Kidney (tissue), 14 donors: ENCODE data around the gene ITGA7. TPM values are rescaled to one million over a fixed set of nuclear protein-coding genes. Genes with fewer than 3 reads are reported as not detected.

ENCODE experiments used
- DNase-seq, 5 donors: peaks; one replicate each; pipeline ENCODE4 v3.0.0-alpha.2; 2013 to 2020
- FAIRE-seq: peaks from 2 replicates; lab custom pipeline; 2012; peaks lifted over from hg19 to GRCh38; lab: Jason Lieb, UNC
- H3K27ac ChIP-seq, 2 donors: one replicate each; pipeline ENCODE4 v1.7.0; 2013; ENCODE audit warnings: low read depth in 2 of 2, low read length in 2 of 2, inconsistent platforms in 1 of 2
- H3K27me3 ChIP-seq: one replicate; pipeline ENCODE4 v1.7.1; 2013; ENCODE audit warnings: low read length, inconsistent platforms; ENCODE audit not compliant: control insufficient read depth, insufficient read depth
- H3K36me3 ChIP-seq, 3 donors: one replicate each; pipeline versions ENCODE4 v1.7.0 to v1.7.1; 2013; ENCODE audit warnings: low read length in 3 of 3, control low read depth in 1 of 3, inconsistent platforms in 1 of 3; ENCODE audit not compliant: insufficient read depth in 3 of 3, control insufficient read depth in 2 of 3
- H3K4me1 ChIP-seq, 3 donors: one replicate each; pipeline versions ENCODE4 v1.7.0 to v1.7.1; 2013; ENCODE audit warnings: low read length in 3 of 3, inconsistent platforms in 1 of 3, low read depth in 1 of 3; ENCODE audit not compliant: control insufficient read depth in 2 of 3, insufficient read depth in 2 of 3
- H3K4me3 ChIP-seq, 3 donors: one replicate each; pipeline versions ENCODE4 v1.7.0 to v1.8.1; 2013; ENCODE audit warnings: low read length in 3 of 3, control low read depth in 1 of 3, inconsistent platforms in 1 of 3
- H3K9ac ChIP-seq, 3 donors: one replicate each; pipeline versions ENCODE4 v1.7.0 to v1.7.1; 2013; ENCODE audit warnings: low read length in 3 of 3, control low read depth in 1 of 3, inconsistent platforms in 1 of 3
- H3K9me3 ChIP-seq, 3 donors: one replicate each; pipeline versions ENCODE4 v1.7.0 to v1.7.1; 2013; ENCODE audit warnings: low read length in 3 of 3, control low read depth in 1 of 3, inconsistent platforms in 1 of 3; ENCODE audit not compliant: control insufficient read depth in 2 of 3, insufficient read depth in 1 of 3
- intact Hi-C: fragments of 100-400 bp; cut with DNase I; formaldehyde crosslinking; loops from one replicate; pipeline ENCODE4 v1.11.1; 2022
- polyA plus RNA-seq: library from polyadenylated mRNA; stranded (reverse); fragments of 350-450 nt; fragmentation: Illumina TruSeq; extraction: RNeasy Lipid Tissue Mini Kit (QIAGEN cat#74804); gene quantifications from one replicate; pipeline ENCODE4 v1.2.3, GENCODE V29; 2014; ENCODE audit warnings: low read depth, low replicate concordance; ENCODE audit not compliant: insufficient read depth
- total RNA-seq: library from RNA; stranded (reverse); fragmentation: NEBNext Ultra II Directional; extraction: Animal tissue kit (Norgen Biotek cat#: 25700); gene quantifications from one replicate; pipeline ENCODE4 v1.2.1, GENCODE V29; 2021
- TF ChIP-seq, protein P1 (sequence below): IDR thresholded peaks from 3 replicates; pipeline ENCODE4 v1.5.1; 2012; ENCODE audit warnings: mild to moderate bottlenecking, moderate library complexity, borderline replicate concordance; ENCODE audit not compliant: insufficient read depth; ENCODE audit errors: extremely low read depth
- donor health status: control.
- donor health status: control.
- donor health status: control.
- donor health status: control.
- donor health status: control.
- donor health status: DM: yes; HTN: yes; CAD: no.
- donor health status: Normal renal cell carcinoma (clear cell type).

Gene ITGA7
- total and polyA plus RNA-seq, 2 donors from 2014 or later: 26.2 to 66.3 TPM

DNA sequence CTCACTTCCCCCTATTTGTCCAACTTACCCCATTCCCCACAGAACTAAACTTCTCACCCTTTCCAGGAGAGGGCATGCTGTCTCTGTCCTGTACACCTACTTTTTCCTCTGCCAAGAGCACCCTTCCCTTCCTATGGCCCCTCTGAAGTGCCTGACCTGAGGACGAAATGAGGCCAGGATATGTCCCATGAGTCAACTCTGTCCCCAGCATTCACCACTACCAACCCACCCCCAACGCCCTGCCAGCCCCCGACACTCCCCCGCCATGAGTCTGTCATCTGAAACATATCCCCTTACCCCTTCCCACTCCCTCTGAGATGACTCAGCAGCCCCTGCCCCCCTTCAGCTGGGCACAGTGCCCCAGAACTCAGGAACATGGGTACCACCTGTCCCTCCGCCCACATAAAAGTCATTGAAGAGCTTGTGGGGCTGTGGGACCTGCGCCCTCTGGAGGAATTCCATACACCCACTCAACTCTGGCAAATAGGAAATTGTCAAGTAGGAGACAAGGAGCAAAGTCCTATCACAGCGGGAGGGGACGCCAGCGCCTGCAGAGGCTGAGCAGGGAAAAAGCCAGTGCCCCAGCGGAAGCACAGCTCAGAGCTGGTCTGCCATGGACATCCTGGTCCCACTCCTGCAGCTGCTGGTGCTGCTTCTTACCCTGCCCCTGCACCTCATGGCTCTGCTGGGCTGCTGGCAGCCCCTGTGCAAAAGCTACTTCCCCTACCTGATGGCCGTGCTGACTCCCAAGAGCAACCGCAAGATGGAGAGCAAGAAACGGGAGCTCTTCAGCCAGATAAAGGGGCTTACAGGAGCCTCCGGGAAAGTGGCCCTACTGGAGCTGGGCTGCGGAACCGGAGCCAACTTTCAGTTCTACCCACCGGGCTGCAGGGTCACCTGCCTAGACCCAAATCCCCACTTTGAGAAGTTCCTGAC lies 26.3 kb downstream of the ITGA7 start:
- Histone ChIP-seq H3K36me3 (no peaks in the 10 kb centered on the region), H3K9ac (peak overlapping the region in 1 of 3 donors; percentile 55), H3K27me3 (no peaks in the 10 kb centered on the region), H3K27ac (no peak overlapping the region), H3K9me3 (no peaks in the 10 kb centered on the region), H3K4me1 (peaks cover 0 to 6% (median 0%) of the 10 kb centered on the region in 3 donors), H3K4me3 (peak overlapping the region; percentile 52 to 79 (median 66))
- TF ChIP-seq, protein P1, sequence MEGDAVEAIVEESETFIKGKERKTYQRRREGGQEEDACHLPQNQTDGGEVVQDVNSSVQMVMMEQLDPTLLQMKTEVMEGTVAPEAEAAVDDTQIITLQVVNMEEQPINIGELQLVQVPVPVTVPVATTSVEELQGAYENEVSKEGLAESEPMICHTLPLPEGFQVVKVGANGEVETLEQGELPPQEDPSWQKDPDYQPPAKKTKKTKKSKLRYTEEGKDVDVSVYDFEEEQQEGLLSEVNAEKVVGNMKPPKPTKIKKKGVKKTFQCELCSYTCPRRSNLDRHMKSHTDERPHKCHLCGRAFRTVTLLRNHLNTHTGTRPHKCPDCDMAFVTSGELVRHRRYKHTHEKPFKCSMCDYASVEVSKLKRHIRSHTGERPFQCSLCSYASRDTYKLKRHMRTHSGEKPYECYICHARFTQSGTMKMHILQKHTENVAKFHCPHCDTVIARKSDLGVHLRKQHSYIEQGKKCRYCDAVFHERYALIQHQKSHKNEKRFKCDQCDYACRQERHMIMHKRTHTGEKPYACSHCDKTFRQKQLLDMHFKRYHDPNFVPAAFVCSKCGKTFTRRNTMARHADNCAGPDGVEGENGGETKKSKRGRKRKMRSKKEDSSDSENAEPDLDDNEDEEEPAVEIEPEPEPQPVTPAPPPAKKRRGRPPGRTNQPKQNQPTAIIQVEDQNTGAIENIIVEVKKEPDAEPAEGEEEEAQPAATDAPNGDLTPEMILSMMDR: peak; percentile 47
- DNase-seq: peak; percentile 80 to 92 (median 83)
- intact Hi-C loops: no loop called here
- FAIRE-seq: no peak

DNA sequence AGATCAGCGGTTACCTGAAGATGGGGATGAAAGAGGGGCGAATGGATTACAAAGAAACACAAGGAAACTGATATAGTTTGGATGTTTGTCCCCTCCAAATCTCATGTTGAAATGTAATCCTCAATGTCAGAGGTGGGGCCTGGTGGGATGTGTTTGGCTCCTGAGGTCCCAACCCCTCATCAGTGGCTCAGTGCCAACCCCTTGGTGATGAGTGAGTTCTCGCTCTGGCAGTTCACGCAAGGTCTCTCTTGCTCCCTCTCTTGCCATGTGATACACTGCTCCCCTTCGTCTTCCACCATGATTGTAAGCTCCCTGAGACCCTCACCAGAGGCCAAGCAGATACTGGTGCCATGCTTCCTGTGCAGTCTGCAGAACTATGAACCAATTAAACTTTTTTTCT lies 28.0 kb downstream of the ITGA7 start:
- no peaks in the 10 kb centered on the region for H3K36me3 ChIP-seq
- peaks cover 0 to 6% (median 0%) of the 10 kb centered on the region in 3 donors for H3K4me1 ChIP-seq
- H3K9ac ChIP-seq: no peak overlapping the region
- intact Hi-C loops: no loop called here
- TF ChIP-seq, protein P1: no peak
- FAIRE-seq: no peak
- peak in 1 of 5 donors; percentile 22 for DNase-seq
- no peaks in the 10 kb centered on the region for H3K9me3 ChIP-seq
- no peak overlapping the region for H3K4me3 ChIP-seq
- no peak overlapping the region for H3K27ac ChIP-seq
- H3K27me3 ChIP-seq: no peaks in the 10 kb centered on the region

DNA sequence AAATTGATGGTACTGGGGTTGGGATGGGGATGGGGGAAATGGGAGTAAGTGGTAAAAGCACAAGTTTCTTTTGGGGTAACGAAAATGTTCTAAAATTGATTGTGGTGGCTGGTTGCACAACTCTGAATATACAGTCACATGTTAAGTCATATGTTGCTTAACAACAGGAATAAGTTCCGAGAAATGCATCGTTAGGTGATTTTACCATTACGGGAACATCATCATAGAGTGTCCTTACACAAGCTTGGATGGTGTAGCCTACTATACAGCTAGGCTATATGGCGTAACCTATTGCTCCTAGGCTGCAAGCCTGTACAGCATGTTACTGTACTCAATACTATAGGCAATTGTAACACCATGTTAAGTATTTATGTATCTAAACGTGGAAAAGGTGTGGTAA lies 31.0 kb downstream of the ITGA7 start:
- FAIRE-seq (no peak), DNase-seq (no peak)
- H3K4me1 ChIP-seq: peaks cover 0 to 3% (median 0%) of the 10 kb centered on the region in 3 donors
- H3K27ac ChIP-seq: no peak overlapping the region
- TF ChIP-seq, protein P1: no peak
- no peak overlapping the region for H3K9ac ChIP-seq
- H3K36me3 ChIP-seq: no peaks in the 10 kb centered on the region
- H3K27me3 ChIP-seq: no peaks in the 10 kb centered on the region
- intact Hi-C loops: no loop called here
- no peak overlapping the region for H3K4me3 ChIP-seq
- H3K9me3 ChIP-seq: no peaks in the 10 kb centered on the region
